DMS114 treated with DMSO at 0.1 percent for 48 hours (cell line): ENCODE results near the gene SIAH3.

ENCODE experiments used
- DNase-seq: peaks from one replicate; lab custom pipeline; 2025; ENCODE audit not compliant: unreplicated experiment; lab: John Stamatoyannopoulos, UW

Gene SIAH3

GRCh38 chr13:45825387-45825650 lies 26.2 kb downstream of the SIAH3 start:
- no peak for DNase-seq

DNA sequence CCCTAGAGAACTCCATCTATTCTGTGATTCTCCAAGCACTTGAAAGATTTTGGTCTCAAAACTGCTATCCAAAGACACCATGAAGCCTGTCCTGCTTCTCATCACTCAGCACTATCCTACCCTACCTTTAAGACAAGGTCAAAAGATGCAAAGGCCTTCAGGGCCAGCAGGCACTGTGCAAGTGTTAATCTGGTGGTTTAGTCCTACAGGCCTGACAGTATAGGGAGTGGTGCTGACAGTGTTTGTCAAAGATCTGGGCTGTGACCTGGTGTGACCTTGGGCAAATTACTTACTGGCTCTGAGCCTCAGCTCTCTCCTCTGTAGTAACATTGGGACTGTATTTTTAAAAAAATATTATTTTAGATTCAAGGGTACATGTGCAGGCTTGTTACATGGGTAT lies 28.0 kb downstream of the SIAH3 start:
- no peak for DNase-seq

DNA sequence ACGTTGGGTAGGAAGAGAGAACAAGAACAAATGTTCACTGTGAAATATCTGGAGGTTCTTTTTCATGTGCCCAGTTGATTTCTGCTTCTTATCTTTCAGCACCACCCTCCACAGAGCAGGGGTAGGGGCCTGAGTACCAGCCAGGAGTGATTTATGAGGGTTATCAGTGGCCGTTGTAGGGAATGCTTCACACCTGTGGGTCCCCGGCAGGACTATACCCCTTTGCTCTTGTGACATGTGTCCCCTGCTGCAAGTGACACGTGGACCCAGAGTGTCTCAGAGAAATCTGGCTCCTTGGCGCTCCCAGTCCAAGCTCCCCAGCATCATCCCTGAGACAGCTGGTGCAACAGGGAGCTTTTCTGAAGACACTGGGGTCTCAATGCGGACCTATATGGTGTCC lies 29.7 kb downstream of the SIAH3 start:
- no peak for DNase-seq

DNA sequence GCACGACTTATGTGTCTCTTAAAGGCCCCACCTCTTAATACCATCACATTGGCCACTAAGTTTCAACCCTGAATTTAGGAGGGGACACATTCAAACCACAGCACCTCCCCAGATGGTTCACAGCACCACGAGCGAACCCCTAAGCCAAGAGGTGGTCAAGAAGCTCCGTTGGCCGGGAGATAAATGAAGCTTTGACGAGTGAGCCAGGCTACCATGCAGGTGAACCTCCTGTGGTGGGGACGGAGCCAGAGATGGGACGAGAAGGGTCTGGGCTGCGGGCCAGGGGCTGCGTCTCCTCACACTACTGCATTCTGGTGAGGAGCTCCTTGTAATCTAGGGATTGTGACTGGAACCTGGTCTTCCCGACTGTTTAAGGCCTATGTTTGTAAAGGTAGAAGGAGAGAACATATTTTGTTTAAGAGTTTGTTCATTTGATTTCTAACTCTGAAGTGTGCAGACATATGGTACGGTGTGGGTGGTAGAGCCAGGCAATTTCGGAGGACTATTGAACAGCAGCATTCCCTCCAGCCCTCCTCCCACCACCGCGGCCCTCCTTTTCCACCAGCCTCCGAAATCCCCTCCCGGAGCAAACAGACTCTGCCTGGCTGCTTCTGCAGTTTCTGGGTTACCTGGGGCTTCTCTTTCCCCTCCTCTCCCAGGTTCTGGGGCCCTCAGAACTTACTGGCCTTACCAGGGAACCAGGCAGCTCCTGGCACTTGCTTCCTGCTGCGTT lies 31.3 kb downstream of the SIAH3 start:
- DNase-seq, result no peak

- no peak for DNase-seq
These were observed 33.7 kb downstream of the SIAH3 start for GRCh38 chr13:45817833-45818232.

GRCh38 chr13:45816427-45816826 lies 35.1 kb downstream of the SIAH3 start:
- DNase-seq, result no peak

- DNase-seq, result no peak
These were observed 38.7 kb downstream of the SIAH3 start for GRCh38 chr13:45812695-45813372.

DNA sequence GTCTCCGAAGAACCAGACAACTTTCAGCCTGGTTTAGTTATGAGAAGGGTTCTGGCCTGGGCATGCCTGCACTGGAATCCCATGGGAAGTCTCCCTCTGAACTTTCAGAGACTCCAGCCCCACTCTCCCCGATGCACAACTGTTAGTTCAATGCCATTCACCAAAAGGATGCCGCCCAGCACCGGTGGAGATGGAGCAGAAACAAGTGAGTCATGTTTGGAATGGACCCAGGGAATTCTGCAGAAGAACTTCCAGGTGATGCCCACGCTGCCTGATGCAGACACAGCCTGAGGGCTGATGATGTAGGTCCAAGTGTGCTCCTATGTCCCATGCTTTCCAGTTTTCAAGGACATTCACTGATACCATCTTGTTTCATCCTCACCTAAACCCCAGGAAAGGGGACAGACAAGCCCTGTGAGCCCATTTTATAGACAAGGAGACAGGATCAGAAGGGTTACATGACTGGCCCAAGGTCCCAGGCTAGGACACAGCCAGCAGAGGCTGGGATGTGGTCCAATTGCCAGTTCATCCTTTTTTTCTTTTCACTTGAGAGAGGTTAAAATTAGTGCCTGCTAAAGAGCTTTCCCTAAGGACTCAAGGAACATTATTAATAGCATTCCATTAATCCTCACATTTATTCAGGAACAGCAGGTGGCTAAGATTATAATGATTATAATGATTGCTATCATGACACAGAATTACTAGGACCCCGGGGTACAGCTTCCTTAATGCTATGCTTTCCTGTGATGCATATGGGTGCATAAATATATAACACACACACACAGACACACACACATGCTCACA lies 39.5 kb downstream of the SIAH3 start:
- DNase-seq, result no peak

- no peak for DNase-seq
These were observed 41.7 kb downstream of the SIAH3 start for GRCh38 chr13:45809801-45810394.

DNA sequence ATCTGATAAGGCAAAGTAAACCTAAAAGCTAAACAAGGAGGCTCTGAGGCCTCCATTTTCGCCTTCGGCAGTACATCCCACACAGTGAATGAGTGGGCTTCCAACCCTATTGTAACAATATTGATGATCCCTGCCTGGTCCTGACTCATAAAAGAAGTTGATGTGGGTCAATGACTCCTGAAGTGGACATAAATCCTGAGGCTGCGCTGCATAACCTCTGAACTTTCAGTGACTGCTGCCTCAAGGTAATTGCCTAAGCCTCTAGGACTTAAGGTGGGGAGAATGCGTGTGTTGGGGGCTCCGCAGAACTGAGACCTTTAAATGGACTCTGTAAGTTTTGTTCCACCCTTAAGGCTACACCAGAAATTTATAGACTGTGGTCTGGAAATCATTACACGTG lies 42.6 kb downstream of the SIAH3 start:
- DNase-seq, result no peak

GRCh38 chr13:45807520-45808099 lies 43.9 kb downstream of the SIAH3 start:
- peak; percentile 22 for DNase-seq

DNA sequence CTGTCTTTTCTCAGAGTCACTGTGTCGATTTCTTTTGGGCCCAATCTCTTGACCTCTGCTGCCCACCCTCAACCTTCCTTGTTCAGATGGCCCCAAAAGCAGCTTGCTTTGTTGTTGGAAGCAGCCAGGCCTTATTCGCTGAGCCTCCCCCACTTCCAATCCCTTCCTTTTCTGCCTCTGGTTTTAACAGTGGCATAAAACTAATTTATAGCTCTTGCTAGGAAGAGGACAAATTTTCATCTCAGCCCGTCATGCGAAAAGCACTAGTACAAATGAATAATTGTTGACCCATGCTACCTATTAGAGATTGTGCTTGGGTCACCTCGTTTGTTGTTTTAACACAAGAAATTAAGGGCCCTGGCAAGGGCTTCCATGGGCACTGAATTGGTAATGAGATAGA lies 51.1 kb downstream of the SIAH3 start:
- no peak for DNase-seq

DNA sequence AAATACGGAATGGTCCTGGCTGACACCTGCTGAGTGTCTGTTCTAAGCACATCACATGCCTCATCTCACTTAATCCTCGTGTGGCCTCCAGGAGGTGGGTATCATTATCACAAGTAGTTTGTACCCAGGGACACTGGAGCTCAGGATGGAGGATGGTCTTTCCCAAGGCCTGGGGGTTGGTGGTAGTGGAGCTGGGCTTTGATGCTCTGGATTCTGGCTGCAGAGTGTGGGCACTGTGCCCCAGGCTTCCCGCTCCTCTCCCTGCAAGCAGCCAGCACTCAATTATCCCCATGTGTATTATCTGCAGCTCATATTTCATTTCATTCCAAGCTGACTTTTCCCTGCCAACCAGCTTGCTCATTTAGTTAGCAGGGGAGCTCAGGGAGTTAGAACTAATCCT lies 52.1 kb downstream of the SIAH3 start:
- DNase-seq, result no peak

DNA sequence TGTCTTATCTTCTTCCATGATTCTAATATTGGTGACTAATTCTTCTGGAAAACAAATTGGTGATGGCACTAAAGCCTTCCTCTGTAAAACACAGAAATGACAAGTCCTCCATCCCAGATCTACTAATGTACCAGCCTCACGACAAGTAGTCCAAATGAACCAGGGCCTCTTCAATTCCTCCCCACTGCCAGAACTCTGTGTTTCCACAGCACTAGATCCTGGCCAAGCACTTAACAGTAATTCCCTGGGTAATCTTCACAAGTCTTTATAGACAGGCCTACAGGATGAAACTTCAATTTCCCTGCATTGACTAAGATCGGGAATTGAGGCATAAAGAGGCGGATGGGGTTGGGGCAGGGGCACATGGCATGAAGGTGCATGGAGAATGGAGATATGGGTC lies 52.7 kb downstream of the SIAH3 start:
- no peak for DNase-seq

GRCh38 chr13:45796426-45797235 lies 54.9 kb downstream of the SIAH3 start:
- no peak for DNase-seq

GRCh38 chr13:45792827-45793303 lies 58.7 kb downstream of the SIAH3 start:
- no peak for DNase-seq

DNA sequence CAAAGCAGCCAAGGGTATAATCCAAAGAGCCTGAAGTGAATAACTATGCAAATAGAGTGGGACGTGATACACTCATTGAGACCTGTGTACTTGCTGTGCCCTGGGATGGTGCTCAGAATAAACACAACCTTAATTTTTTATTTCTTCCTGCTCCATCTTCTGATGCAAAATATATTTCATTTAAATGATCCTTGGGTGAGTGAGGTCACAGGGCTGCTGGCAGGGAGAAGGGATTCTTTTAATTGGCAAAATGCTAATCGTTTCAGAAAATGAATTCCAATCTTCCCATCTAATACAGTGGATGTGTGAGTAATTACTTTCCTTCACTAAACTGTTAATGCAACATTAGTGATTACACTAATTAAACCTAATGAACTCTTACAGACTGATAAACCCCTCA lies 63.5 kb downstream of the SIAH3 start:
- no peak for DNase-seq

DNA sequence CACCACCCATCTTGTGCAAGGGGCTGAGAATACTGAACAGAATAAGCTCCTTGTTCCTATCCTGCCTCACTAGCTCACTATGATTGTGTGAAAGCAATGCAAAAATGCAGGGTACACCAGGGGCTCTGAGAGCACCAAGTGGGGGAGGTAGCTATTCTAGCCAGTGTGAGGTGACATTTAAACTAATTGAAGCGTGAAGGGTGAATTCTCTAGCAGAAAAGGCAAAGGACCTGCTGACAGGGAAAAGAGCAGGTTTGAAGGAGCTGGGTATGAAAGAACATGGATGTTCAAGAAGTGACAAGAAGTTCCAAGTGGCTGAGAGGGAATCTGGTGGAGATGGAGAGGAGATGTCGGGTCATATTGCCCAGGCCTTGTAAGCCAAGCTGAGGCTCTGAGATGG lies 64.2 kb downstream of the SIAH3 start:
- no peak for DNase-seq

- DNase-seq, result no peak
These were observed 65.1 kb downstream of the SIAH3 start for GRCh38 chr13:45786293-45786920.
